Measurements from ENCODE around the gene KLHDC10.
"Not testable (repeated sequence)": the region's sequence is repeated elsewhere in the genome, so short reads cannot be mapped to it uniquely, and the experiment has no call there.

KLHDC10 gene

GRCh38 chr7:130141884-130142653 lies 71.7 kb downstream of the KLHDC10 start:
- DNase-seq (ENCODE audit: low spot score) = no peak

GRCh38 chr7:130142654-130143333 lies 72.5 kb downstream of the KLHDC10 start:
- no peak for DNase-seq (ENCODE audit: low spot score)

- no peak for DNase-seq (ENCODE audit: low spot score)
These were observed 73.0 kb downstream of the KLHDC10 start for GRCh38 chr7:130143334-130143732.

GRCh38 chr7:130143986-130144311 lies 73.6 kb downstream of the KLHDC10 start:
- no peak for DNase-seq (ENCODE audit: low spot score)

GRCh38 chr7:130144312-130145171 lies 74.2 kb downstream of the KLHDC10 start:
- no peak for DNase-seq (ENCODE audit: low spot score)

GRCh38 chr7:130145424-130146100 lies 75.2 kb downstream of the KLHDC10 start:
- no peak for DNase-seq (ENCODE audit: low spot score)

- not testable (repeated sequence) for DNase-seq (ENCODE audit: low spot score)
These were observed 75.8 kb downstream of the KLHDC10 start for GRCh38 chr7:130146142-130146541.

GRCh38 chr7:130146693-130147405 lies 76.5 kb downstream of the KLHDC10 start:
- DNase-seq (ENCODE audit: low spot score) = no peak

GRCh38 chr7:130147710-130148325 lies 77.5 kb downstream of the KLHDC10 start:
- DNase-seq (ENCODE audit: low spot score) = no peak

- DNase-seq (ENCODE audit: low spot score) = no peak
These were observed 78.2 kb downstream of the KLHDC10 start for GRCh38 chr7:130148561-130148960.

GRCh38 chr7:130149281-130150139 lies 79.2 kb downstream of the KLHDC10 start:
- DNase-seq (ENCODE audit: low spot score) = no peak

- no peak for DNase-seq (ENCODE audit: low spot score)
These were observed 80.3 kb downstream of the KLHDC10 start for GRCh38 chr7:130150587-130150986.

- DNase-seq (ENCODE audit: low spot score) = no peak
These were observed 81.5 kb downstream of the KLHDC10 start for GRCh38 chr7:130151591-130152492.

- no peak for DNase-seq (ENCODE audit: low spot score)
These were observed 82.3 kb downstream of the KLHDC10 start for GRCh38 chr7:130152493-130153210.

GRCh38 chr7:130153211-130153908 lies 83.0 kb downstream of the KLHDC10 start:
- DNase-seq (ENCODE audit: low spot score) = no peak

GRCh38 chr7:130154131-130154500 lies 83.8 kb downstream of the KLHDC10 start:
- DNase-seq (ENCODE audit: low spot score) = no peak

- no peak for DNase-seq (ENCODE audit: low spot score)
These were observed 84.4 kb downstream of the KLHDC10 start for GRCh38 chr7:130154501-130155317.

Measured in CD4-positive, alpha-beta T cell treated with Interleukin-6 at 100 ng/mL for 8 hours (primary cell).